Measurements from ENCODE around the gene MED4. TPM values are rescaled to one million over a fixed set of nuclear protein-coding genes. Genes with fewer than 3 reads are reported as not detected.
A peak's percentile ranks its signal among the peaks of the same experiment; 100 is the strongest.

Gene MED4
- total RNA-seq, 2 donors from 2014 or later: 14.0 to 16.8 TPM

- H3K27me3 ChIP-seq: no peaks in the 10 kb centered on the region
- H3K4me3 ChIP-seq: no peak overlapping the region
- intact Hi-C loops (cut with DNase I): no loop called here
- H3K4me1 ChIP-seq: no peaks in the 10 kb centered on the region
- H3K36me3 ChIP-seq (replicated peaks in 1 of 2; ENCODE audit: insufficient read depth in 1 of 2, low read depth in 2 of 2): no peaks in the 10 kb centered on the region
- no peak for DNase-seq
- H3K9me3 ChIP-seq: no peaks in the 10 kb centered on the region
- H3K27ac ChIP-seq: no peak overlapping the region
- no peak for ATAC-seq
- 88 to 89% methylated on average over 1 of the region's 1 CpG for WGBS, 2 donors
- no peak for TF ChIP-seq CTCF (IDR thresholded peaks at IDR 0.05)
- TF ChIP-seq POLR2A (IDR thresholded peaks at IDR 0.05): no peak
Observed at GRCh38 chr13:48113756-48114130, 18.8 kb upstream of the MED4 start.

- DNase-seq: no peak
- no peak for ATAC-seq
- H3K36me3 ChIP-seq (replicated peaks in 1 of 2; ENCODE audit: insufficient read depth in 1 of 2, low read depth in 2 of 2): no peaks in the 10 kb centered on the region
- no peak for TF ChIP-seq POLR2A (IDR thresholded peaks at IDR 0.05)
- TF ChIP-seq CTCF (IDR thresholded peaks at IDR 0.05): no peak
- H3K4me3 ChIP-seq: no peak overlapping the region
- H3K4me1 ChIP-seq: no peaks in the 10 kb centered on the region
- H3K9me3 ChIP-seq: no peaks in the 10 kb centered on the region
- no peak overlapping the region for H3K27ac ChIP-seq
- no peaks in the 10 kb centered on the region for H3K27me3 ChIP-seq
- intact Hi-C loops (cut with DNase I): no loop called here
- 61 to 73% methylated on average over 5 of the region's 5 CpGs for WGBS, 2 donors
Observed at GRCh38 chr13:48112896-48113755, 18.2 kb upstream of the MED4 start.

- WGBS, 2 donors: 24 to 28% methylated on average over 3 of the region's 3 CpGs
- ATAC-seq (no peak), DNase-seq (peak in 3 of 4 donors; percentile 10 to 24 (median 12))
- Histone ChIP-seq H3K27me3 (no peaks in the 10 kb centered on the region), H3K9me3 (no peaks in the 10 kb centered on the region), H3K4me3 (no peak overlapping the region), H3K36me3 (replicated peaks in 1 of 2; ENCODE audit: insufficient read depth in 1 of 2, low read depth in 2 of 2) (no peaks in the 10 kb centered on the region), H3K4me1 (no peaks in the 10 kb centered on the region), H3K27ac (peak overlapping the region in 2 of 4 donors; percentile 24 to 57)
- TF ChIP-seq CTCF (IDR thresholded peaks at IDR 0.05) (no peak), POLR2A (IDR thresholded peaks at IDR 0.05) (no peak)
- intact Hi-C loops (cut with DNase I): no loop called here
Observed at GRCh38 chr13:48110931-48111721, 16.2 kb upstream of the MED4 start.

GRCh38 chr13:48110132-48110868 lies 15.4 kb upstream of the MED4 start:
- Histone ChIP-seq H3K27ac (peak overlapping the region in 3 of 4 donors; percentile 24 to 57 (median 36)), H3K4me3 (no peak overlapping the region), H3K4me1 (no peaks in the 10 kb centered on the region), H3K36me3 (replicated peaks in 1 of 2; ENCODE audit: insufficient read depth in 1 of 2, low read depth in 2 of 2) (no peaks in the 10 kb centered on the region), H3K9me3 (no peaks in the 10 kb centered on the region), H3K27me3 (no peaks in the 10 kb centered on the region)
- ATAC-seq (no peak), DNase-seq (no peak)
- no peak for TF ChIP-seq POLR2A (IDR thresholded peaks at IDR 0.05)
- no peak for TF ChIP-seq CTCF (IDR thresholded peaks at IDR 0.05)
- intact Hi-C loops (cut with DNase I): no loop called here
- WGBS, 2 donors: 49 to 56% methylated on average over 3 of the region's 3 CpGs
